Caco-2 (cell line): Measurements from ENCODE around the gene GOLPH3. TPM values are rescaled to one million over a fixed set of nuclear protein-coding genes. Genes with fewer than 3 reads are reported as not detected.

Experiments
- BruUV-seq: library from RNA; stranded (reverse); fragments of 400-500 nt; replicated peaks from 2 replicates; lab custom pipeline; 2021; lab: Mats Ljungman, UMichigan
- CTCF ChIA-PET: fragments of 300-600 bp; sonication (Branson Sonifier 250); formaldehyde crosslinking; loops from one replicate; lab custom pipeline; 2022; ENCODE audit warnings: antibody characterized with exemption; lab: Charles Lee
- POLR2A ChIA-PET: fragments of 300-600 bp; sonication (Branson Sonifier 250); formaldehyde crosslinking; loops from one replicate; lab custom pipeline; 2022; ENCODE audit warnings: antibody characterized with exemption; lab: Charles Lee
- DNase-seq, 2 experiments: peaks; one replicate each; pipeline versions ENCODE4 v3.0.0 to v3.0.0-alpha.2; 2020 to 2022
- H3K27me3 ChIP-seq: replicated peaks from 2 replicates; pipeline ENCODE4 v1.6.0; 2011; ENCODE audit warnings: low read length; ENCODE audit not compliant: control insufficient read depth, insufficient read depth
- H3K36me3 ChIP-seq: 2 replicates; pipeline ENCODE4 v1.5.1; 2011; ENCODE audit warnings: low read length; ENCODE audit not compliant: control insufficient read depth, insufficient read depth
- H3K4me1 ChIP-seq: fragments of 250-450 bp; sonication (Bioruptor Pico); 2 replicates; pipeline ENCODE4 v1.5.1; 2020; ENCODE audit warnings: mild to moderate bottlenecking
- H3K4me3 ChIP-seq: 2 replicates; pipeline ENCODE4 v1.5.1; 2011; ENCODE audit warnings: low read depth, mild to moderate bottlenecking, control low read depth, low read length
- H3K9me3 ChIP-seq: fragments of 250-450 bp; sonication (Bioruptor Pico); 2 replicates; pipeline ENCODE4 v1.5.1; 2020; ENCODE audit warnings: mild to moderate bottlenecking, moderate library complexity
- H3K27ac Mint-ChIP-seq: one replicate; pipeline ENCODE4 v1.8.0; 2022; ENCODE audit warnings: mixed read lengths; ENCODE audit not compliant: unreplicated experiment
- H3K27me3 Mint-ChIP-seq: one replicate; pipeline ENCODE4 v1.8.0; 2022; ENCODE audit warnings: mixed read lengths; ENCODE audit not compliant: insufficient read depth, unreplicated experiment
- H3K36me3 Mint-ChIP-seq: one replicate; pipeline ENCODE4 v1.8.0; 2022; ENCODE audit warnings: mild to moderate bottlenecking, mixed read lengths; ENCODE audit not compliant: insufficient read depth, unreplicated experiment
- H3K4me1 Mint-ChIP-seq: one replicate; pipeline ENCODE4 v1.8.0; 2022; ENCODE audit warnings: low read depth, mixed read lengths; ENCODE audit not compliant: unreplicated experiment
- H3K4me3 Mint-ChIP-seq: one replicate; pipeline ENCODE4 v1.8.0; 2022; ENCODE audit warnings: mild to moderate bottlenecking, moderate library complexity, mixed read lengths; ENCODE audit not compliant: unreplicated experiment
- H3K9me3 Mint-ChIP-seq: one replicate; pipeline ENCODE4 v1.8.0; 2022; ENCODE audit warnings: mixed read lengths; ENCODE audit not compliant: unreplicated experiment
- intact Hi-C: fragments of 100-400 bp; cut with micrococcal nuclease; formaldehyde crosslinking; loops from one replicate; pipeline ENCODE4 v1.10.0; 2022; ENCODE audit not compliant: unreplicated experiment
- total RNA-seq: library from RNA; stranded (reverse); gene quantifications from 2 replicates; pipeline ENCODE4 v1.2.3, GENCODE V29; 2022
- TF ChIP-seq, protein P1 (sequence below), 2 experiments: fragments of 200-600 bp in 1 of 2; IDR thresholded peaks; 1 replicate in 1 of 2; 2 replicates in 1 of 2; pipeline versions ENCODE4 v1.5.1 to v1.8.0; 2011 to 2022; ENCODE audit warnings: antibody characterized with exemption in 1 of 2, control low read depth in 1 of 2, inconsistent platforms in 1 of 2, low read depth in 1 of 2, low read length in 1 of 2, mild to moderate bottlenecking in 1 of 2, moderate library complexity in 1 of 2; ENCODE audit not compliant: insufficient read depth in 1 of 2, severe bottlenecking in 1 of 2, unreplicated experiment in 1 of 2

The GOLPH3 gene
- total RNA-seq, 1 experiment from 2014 or later = 122 TPM

DNA sequence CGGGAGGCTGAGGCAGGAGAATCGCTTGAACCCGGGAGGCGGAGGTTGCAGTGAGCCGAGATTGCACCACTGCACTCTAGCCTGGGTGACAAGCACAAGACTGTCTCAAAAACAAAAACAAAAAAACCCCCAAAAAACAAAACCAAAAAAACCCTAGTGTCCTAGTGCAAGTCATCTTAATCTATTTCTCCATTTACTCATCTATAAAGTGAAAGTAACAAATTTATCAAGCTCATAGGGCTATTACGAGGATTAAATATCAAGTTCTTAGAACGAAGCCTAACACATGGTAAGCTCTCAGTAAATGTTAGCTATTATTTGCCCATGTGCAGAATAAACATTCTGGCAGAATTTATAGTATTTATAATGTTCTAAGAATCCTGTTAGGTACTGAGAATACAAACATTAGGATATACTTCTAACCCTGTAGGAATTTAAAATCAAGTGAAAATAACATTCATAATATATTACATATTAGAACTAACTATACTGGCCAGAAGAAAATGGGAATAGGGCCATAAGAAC is 45.0 kb downstream of the GOLPH3 start:
- peaks cover 80% of the 10 kb centered on the region for H3K36me3 Mint-ChIP-seq
- ChIA-PET POLR2A (no interaction called here), CTCF (no interaction called here)
- Histone ChIP-seq H3K36me3 (peaks cover 5% of the 10 kb centered on the region), H3K27me3 (no peaks in the 10 kb centered on the region), H3K9me3 (no peaks in the 10 kb centered on the region), H3K4me1 (no peaks in the 10 kb centered on the region), H3K4me3 (no peak overlapping the region)
- TF ChIP-seq, protein P1, sequence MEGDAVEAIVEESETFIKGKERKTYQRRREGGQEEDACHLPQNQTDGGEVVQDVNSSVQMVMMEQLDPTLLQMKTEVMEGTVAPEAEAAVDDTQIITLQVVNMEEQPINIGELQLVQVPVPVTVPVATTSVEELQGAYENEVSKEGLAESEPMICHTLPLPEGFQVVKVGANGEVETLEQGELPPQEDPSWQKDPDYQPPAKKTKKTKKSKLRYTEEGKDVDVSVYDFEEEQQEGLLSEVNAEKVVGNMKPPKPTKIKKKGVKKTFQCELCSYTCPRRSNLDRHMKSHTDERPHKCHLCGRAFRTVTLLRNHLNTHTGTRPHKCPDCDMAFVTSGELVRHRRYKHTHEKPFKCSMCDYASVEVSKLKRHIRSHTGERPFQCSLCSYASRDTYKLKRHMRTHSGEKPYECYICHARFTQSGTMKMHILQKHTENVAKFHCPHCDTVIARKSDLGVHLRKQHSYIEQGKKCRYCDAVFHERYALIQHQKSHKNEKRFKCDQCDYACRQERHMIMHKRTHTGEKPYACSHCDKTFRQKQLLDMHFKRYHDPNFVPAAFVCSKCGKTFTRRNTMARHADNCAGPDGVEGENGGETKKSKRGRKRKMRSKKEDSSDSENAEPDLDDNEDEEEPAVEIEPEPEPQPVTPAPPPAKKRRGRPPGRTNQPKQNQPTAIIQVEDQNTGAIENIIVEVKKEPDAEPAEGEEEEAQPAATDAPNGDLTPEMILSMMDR (IDR thresholded peaks at IDR 0.05; ENCODE audit: insufficient read depth in 1 of 2, low read depth in 1 of 2, low read length in 1 of 2, severe bottlenecking in 1 of 2, unreplicated experiment in 1 of 2) = no peak
- intact Hi-C loops = no loop called here
- H3K27ac Mint-ChIP-seq = no peak overlapping the region
- no TSS peak for BruUV-seq
- H3K27me3 Mint-ChIP-seq = no peaks in the 10 kb centered on the region
- DNase-seq = no peak
- H3K4me1 Mint-ChIP-seq = peaks cover under 1% of the 10 kb centered on the region
- H3K4me3 Mint-ChIP-seq = no peak overlapping the region
- H3K9me3 Mint-ChIP-seq = no peaks in the 10 kb centered on the region

DNA sequence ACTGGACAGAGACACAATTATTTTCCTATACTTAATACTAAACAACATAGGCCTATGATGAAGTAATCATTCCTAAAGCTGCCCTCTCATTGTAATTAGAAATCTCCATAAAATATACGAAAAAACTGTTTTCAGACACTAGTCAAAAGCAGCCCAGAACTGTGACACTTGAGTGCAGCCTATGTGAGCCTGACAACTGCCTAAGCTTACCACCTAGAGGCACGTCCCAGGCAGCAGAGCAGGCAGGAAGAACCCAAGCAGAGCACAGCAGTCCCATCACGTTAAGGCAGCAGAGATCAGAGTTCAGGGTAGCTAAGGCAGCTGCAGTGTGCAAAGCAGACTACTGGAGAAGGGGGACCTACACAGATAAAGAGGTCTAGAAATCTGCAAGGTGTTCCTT is 46.4 kb downstream of the GOLPH3 start:
- no peak for DNase-seq
- Histone ChIP-seq H3K9me3 (no peaks in the 10 kb centered on the region), H3K4me3 (no peak overlapping the region), H3K27me3 (no peaks in the 10 kb centered on the region), H3K36me3 (peaks cover 5% of the 10 kb centered on the region), H3K4me1 (no peaks in the 10 kb centered on the region)
- Mint-ChIP-seq H3K27me3 (no peaks in the 10 kb centered on the region), H3K36me3 (peaks cover 81% of the 10 kb centered on the region), H3K27ac (no peak overlapping the region), H3K4me3 (no peak overlapping the region), H3K9me3 (no peaks in the 10 kb centered on the region), H3K4me1 (peaks cover 5% of the 10 kb centered on the region)
- POLR2A ChIA-PET = no interaction called here
- CTCF ChIA-PET = no interaction called here
- intact Hi-C loops = no loop called here
- TF ChIP-seq, protein P1 (IDR thresholded peaks at IDR 0.05; ENCODE audit: insufficient read depth in 1 of 2, low read depth in 1 of 2, low read length in 1 of 2, severe bottlenecking in 1 of 2, unreplicated experiment in 1 of 2) = no peak
- no TSS peak for BruUV-seq

DNA sequence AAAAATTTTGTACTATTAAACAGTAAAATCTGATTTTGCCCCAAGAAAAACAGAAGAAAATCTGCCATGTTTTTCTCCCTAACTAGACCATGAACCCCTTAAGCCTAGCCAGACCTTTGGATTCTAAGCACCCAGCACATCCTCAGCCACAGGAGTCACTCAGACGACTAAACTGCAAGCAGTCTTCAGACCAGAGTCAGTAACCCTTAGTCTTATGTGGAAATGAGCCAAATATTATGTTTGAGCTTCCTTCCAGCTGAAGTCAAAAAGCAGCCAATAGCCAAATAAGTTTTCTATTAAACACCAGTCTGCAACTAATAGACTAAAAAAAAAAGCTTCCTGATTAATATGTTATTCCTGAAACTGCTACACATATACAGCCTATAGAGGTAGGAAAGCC is 47.4 kb downstream of the GOLPH3 start:
- ChIA-PET CTCF (no interaction called here), POLR2A (no interaction called here)
- H3K27me3 ChIP-seq = no peaks in the 10 kb centered on the region
- no peak for DNase-seq
- no peaks in the 10 kb centered on the region for H3K27me3 Mint-ChIP-seq
- TF ChIP-seq, protein P1 (IDR thresholded peaks at IDR 0.05; ENCODE audit: insufficient read depth in 1 of 2, low read depth in 1 of 2, low read length in 1 of 2, severe bottlenecking in 1 of 2, unreplicated experiment in 1 of 2) = no peak
- H3K27ac Mint-ChIP-seq = no peak overlapping the region
- intact Hi-C loops = no loop called here
- peaks cover 5% of the 10 kb centered on the region for H3K4me1 Mint-ChIP-seq
- H3K4me3 ChIP-seq = no peak overlapping the region
- peaks cover 84% of the 10 kb centered on the region for H3K36me3 Mint-ChIP-seq
- no peaks in the 10 kb centered on the region for H3K9me3 ChIP-seq
- H3K4me1 ChIP-seq = no peaks in the 10 kb centered on the region
- no peak overlapping the region for H3K4me3 Mint-ChIP-seq
- H3K9me3 Mint-ChIP-seq = no peaks in the 10 kb centered on the region
- peaks cover 6% of the 10 kb centered on the region for H3K36me3 ChIP-seq
- BruUV-seq = no TSS peak
